HG03196 (cell line): ENCODE results near the gene NEDD8.
A peak's percentile ranks its signal among the peaks of the same experiment; 100 is the strongest.
"Not testable (repeated sequence)": the region's sequence is repeated elsewhere in the genome, so short reads cannot be mapped to it uniquely, and the experiment has no call there.

Experiments used
- ATAC-seq: cut with Tn5 transposase; IDR thresholded peaks from one replicate; pipeline ENCODE4 v1.9.1; 2021; ENCODE audit not compliant: unreplicated experiment

The NEDD8 gene

GRCh38 chr14:24249230-24250021 is 17.3 kb upstream of the NEDD8 start:
- no peak for ATAC-seq

- no peak for ATAC-seq
Measured at GRCh38 chr14:24247422-24247821, 15.3 kb upstream of the NEDD8 start.

- ATAC-seq = no peak
Measured at GRCh38 chr14:24246765-24247212, 14.6 kb upstream of the NEDD8 start.

GRCh38 chr14:24245350-24245749 is 13.2 kb upstream of the NEDD8 start:
- not testable (repeated sequence) for ATAC-seq

- ATAC-seq = no peak
Measured at GRCh38 chr14:24243336-24243836, 11.2 kb upstream of the NEDD8 start.

- peak; percentile 79 for ATAC-seq
Measured at GRCh38 chr14:24241829-24242443, 9.8 kb upstream of the NEDD8 start.

- ATAC-seq = no peak
Measured at GRCh38 chr14:24240110-24240918, 8.1 kb upstream of the NEDD8 start.

GRCh38 chr14:24238527-24239037 is 6.4 kb upstream of the NEDD8 start:
- ATAC-seq = no peak

- no peak for ATAC-seq
Measured at GRCh38 chr14:24238123-24238522, 6.0 kb upstream of the NEDD8 start.

GRCh38 chr14:24237463-24237955 is 5.3 kb upstream of the NEDD8 start:
- ATAC-seq = no peak

- ATAC-seq = no peak
Measured at GRCh38 chr14:24236689-24237462, 4.7 kb upstream of the NEDD8 start.

- ATAC-seq = no peak
Measured at GRCh38 chr14:24235804-24236688, 3.9 kb upstream of the NEDD8 start.

- ATAC-seq = no peak
Measured at GRCh38 chr14:24234095-24235005, 2.2 kb upstream of the NEDD8 start.

GRCh38 chr14:24233538-24233866 is 1.3 kb upstream of the NEDD8 start:
- ATAC-seq = no peak

- ATAC-seq = peak; percentile 47
Measured at GRCh38 chr14:24232645-24233537, 724 bp upstream of the NEDD8 start, which contains the start of gene GMPR2. TSS of gene GMPR2 (plus strand) at chr14:24232929. CDS start at chr14:24233254, 325 bp downstream.

- ATAC-seq = no peak
Measured at GRCh38 chr14:24231263-24232120, 675 bp downstream of the NEDD8 start.
